Mammary microvascular endothelial cell (primary cell): ENCODE measurements around the gene COLEC12. TPM values are rescaled to one million over a fixed set of nuclear protein-coding genes. Genes with fewer than 3 reads are reported as not detected.

Source experiments
- total RNA-seq: library from RNA; depleted of rRNA; stranded (reverse); fragments of >200 nt; gene quantifications from 2 replicates; pipeline ENCODE4 v1.2.3, GENCODE V29; 2015

COLEC12 gene
- 1.7 TPM in 2 replicates for total RNA-seq

DNA sequence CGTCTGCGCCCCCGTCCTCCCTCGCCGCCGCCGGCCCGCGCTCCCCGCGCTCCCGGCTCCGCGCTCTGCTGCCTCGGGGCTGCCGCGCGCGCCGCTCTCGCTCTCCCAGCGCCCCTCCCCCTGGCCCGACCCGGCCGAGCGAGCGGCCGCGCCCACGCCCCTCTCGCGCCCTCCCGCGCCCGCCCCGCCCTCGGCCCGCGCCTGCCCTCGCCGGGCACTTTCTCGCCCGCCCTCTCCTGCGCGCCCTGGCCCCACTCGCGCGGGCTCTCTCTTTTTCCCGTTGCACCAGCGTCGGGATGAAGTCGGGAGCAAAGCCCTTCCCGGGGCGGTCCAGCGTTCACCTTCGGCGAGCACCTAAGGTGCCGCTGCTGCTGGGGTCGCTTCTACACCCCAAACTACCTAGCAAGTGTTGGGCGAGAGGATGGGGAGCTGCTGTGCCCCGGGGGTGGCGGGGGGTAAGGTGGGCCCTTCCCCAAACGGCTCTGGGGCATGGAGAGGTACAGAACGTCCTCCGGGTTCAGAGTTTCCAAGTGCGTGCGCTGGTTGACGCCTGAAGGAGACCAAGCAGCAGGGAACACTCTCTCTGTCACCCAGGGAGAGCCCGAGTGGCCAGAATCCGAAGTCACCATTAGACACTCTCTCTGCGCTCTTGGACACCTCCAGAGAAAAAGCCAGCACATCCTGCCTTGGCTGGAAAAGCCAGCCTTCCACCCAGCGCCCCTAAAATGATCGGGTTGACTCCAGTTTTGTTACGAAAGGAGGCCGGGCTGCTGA is at the start of gene COLEC12:
Gene COLEC12 (minus strand): TSS at position 70 of the 774 bp plus-strand sequence. CDS start 187 bp downstream, outside the sequence.

DNA sequence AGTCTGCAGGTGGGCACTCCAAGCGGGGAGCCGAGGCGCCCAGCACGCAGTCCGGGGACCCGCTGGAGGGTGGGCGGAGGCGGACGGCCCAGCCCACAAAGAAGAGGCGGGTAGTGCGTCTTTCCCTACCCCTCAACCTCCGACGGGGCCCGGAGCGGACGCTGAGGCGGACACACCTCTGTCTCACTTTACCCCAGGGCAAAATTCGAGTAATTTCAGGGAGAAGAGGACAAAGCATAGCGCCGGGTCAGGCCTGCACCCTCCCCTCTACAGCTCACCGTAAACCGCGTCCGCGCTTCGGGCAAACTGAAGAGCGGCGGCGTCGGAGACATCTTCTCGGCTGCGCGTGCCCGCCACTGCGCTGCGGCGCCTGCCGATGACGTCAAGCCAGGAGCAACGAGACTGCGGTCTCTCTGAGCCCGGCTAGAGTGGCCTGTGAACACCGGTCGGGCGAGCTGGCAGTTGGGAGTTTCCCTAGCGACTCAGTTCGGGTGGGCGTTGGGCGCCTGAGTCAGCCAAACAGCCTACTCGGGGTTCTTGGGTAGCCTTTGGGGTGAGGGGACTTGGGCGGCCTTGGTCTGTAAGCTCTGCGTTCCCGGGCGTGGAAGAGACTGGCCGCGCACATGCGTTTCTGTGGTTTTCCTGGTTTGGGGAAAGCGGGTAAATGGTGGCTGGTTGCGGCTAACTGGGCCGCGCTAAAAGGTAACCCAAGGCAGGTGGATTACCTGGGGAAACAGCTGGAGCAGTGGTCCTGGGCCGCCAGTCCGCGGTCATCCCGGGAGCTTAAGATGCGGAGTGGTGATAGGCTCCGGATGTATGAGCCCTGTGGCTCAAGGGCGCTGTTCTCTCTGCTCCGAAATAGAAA is 232.6 kb downstream of the COLEC12 start, which contains the start of gene THOC1:
Gene THOC1 (minus strand): TSS at position 360 of the 865 bp plus-strand sequence. CDS start 28 bp downstream, at position 332.

Other genes starting within 250 kb of the COLEC12 start
- gene THOC1, start 232.7 kb downstream of the COLEC12 start, total RNA-seq, result 20.8 and 21.6 TPM in 2 replicates
- not detected in 2 replicates for gene CETN1, start 79.7 kb upstream of the COLEC12 start, total RNA-seq
- not detected in 2 replicates for gene CLUL1, start 96.3 kb upstream of the COLEC12 start, total RNA-seq
- gene TYMS, start 157.0 kb upstream of the COLEC12 start, total RNA-seq, result 86.5 and 95.8 TPM in 2 replicates
- 18.6 and 19.4 TPM in 2 replicates for gene ENOSF1, start 211.9 kb upstream of the COLEC12 start, total RNA-seq